Hair follicular keratinocyte (primary cell): ENCODE data around the gene SETDB1. TPM values are rescaled to one million over a fixed set of nuclear protein-coding genes. Genes with fewer than 3 reads are reported as not detected.

Experiments
- total RNA-seq: library from RNA; depleted of rRNA; stranded (reverse); fragments of >200 nt; gene quantifications from 2 replicates; pipeline ENCODE4 v1.2.3, GENCODE V29; 2015

Gene SETDB1
- 18.8 and 28.3 TPM in 2 replicates for total RNA-seq

DNA sequence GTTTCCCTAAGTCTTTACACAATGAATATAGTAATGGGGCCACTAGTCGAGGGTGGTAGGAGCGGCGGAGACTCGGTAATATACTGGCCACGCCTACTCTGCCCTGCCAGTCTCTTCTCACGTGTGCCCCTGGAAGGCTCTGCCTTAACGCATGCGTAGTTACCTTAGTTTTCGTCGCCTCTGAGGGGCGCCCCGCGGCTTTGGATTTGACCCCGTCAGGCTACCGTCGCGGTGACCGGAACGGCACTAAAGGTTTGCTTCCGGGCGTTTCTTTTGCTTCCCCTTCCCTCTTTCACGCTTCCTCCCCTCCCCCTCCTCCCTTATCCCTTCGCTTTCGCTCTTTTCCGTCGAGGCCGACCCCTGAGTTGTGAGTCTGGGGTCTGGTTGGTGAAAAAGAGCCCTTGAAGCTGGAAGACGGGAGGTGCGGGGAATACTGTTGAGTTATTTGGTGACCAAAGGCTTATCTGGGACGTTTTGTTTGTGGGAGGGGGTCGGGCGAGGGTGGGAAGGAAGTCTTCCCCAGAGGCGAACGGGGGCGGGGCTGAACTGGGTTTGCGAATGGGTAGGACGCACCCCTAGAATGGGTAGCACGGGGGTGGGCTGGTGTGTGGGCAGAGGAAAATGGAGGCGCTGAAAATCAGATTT is at the start of gene SETDB1:
SETDB1 (plus strand) TSS at position 267 of the 645 bp plus-strand sequence. CDS start 1,352 bp downstream, outside the sequence.

DNA sequence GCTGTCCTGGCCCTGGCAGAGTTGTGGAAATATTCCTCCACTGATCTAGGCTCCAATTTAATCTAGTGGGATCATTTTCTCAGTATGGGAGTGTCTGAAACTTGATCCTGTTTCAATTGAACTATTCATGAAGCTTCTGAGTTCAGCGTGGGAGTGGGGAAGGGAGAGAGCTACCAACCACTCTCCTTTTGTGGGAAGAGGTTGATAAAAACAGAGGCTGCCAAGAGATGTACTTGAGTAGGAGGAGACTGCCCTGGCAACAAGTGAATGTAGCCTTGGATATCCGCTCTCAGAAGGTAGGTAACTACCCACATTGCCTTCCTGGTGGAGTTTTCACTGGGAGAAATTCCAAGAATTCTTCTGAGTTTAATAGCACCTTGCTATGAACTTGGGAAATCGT is 39.1 kb upstream of the SETDB1 start, which contains the start of gene CTXND2:
CTXND2 (plus strand) TSS at position 119 of the 400 bp plus-strand sequence. CDS start 25,179 bp downstream, outside the sequence.

GRCh38 chr1:150974580-150975478 is 48.7 kb downstream of the SETDB1 start, which contains the start of gene CERS2:
Gene CERS2 (minus strand): TSS chr1:150974835. CDS start chr1:150969090, 5,745 bp downstream.

GRCh38 chr1:150981805-150982712 is 55.9 kb downstream of the SETDB1 start, which contains the start of gene ANXA9:
Gene ANXA9 (plus strand): TSS chr1:150982292. CDS start chr1:150983106, 814 bp downstream.

DNA sequence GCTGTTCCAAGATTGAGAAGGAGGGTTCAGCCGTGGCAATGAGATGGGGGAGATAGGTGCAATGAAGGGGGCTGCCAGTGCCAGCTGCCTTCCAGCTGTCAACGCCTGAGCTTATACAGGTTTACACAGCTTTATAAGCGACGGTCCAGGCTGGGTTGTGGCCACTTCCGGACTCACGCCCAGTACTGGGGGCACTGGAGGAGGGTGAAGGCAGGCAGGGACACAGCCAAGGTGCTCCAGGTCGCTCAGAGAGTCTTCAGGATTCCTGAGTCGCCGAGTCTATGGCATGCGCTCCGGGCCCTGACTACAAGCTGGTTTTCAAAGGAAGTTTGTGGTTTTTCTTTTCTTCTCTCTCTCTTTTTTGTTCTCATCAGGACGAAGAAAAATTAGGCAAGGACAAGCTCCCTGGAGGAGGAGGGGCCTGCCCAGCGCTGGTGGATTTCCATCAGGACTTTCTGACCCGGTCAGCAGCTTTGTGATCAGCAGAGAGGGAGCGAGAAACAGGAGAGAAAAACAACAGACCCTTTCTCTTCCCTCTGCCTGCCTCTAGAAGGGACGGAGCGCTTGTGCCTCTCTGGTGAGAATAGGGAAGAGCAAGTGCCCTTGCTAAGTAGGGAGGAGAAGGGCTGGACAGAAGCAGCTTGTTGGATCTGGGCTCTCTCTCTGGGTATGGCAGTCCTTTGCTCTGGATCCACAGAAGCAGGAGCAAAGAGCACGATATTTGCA is 80.3 kb downstream of the SETDB1 start, which contains the start of gene MINDY1:
MINDY1 (minus strand) TSS at position 576 of the 726 bp plus-strand sequence. CDS start 4,285 bp downstream, outside the sequence.

DNA sequence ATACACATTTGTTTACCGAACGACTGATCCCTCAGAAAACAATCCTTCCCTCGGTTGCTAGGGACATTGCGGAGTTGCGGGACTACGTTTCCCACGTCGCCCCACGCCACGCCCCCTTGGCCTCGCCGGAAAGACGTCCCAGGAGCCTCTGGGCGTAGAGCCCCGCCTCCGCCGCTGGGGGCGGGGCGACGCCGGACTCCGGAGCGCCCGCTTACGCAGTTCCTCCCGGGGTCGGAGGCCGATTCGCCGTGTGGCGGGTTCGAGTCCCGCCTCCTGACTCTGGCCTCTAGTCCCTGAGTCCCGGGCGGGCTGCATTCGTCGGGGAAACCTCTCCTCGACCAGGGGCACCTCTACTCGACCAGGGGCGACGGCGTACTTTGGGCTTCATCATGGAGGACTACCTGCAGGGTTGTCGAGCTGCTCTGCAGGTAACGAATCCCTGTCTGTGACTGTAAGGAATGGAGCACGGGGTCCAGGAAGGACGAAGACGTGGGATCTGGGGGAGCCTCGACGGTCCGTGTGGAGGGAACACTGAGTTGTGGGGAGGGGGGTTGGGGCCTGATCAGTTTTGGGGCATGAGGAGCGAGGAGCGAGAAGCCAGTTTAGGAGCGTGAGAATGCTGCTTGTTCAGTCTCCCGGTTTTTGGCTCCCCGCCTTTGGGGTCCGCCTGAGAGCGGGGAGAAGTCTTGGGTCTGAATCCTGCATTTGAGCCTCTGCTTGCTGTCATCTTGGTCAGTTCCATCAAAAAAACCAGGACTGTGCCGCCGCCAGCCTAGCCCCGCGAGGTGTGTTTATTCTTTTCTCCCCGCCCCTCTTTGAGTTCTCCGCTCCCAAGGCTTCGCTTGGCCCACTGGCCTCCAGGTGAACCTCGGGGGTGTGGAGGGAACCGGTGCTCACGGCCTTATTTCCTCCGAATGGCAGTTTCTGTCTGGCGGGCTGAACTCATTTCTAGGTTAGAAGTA is 82.4 kb downstream of the SETDB1 start, which contains the start of gene PRUNE1:
PRUNE1 (plus strand) TSS at position 206 of the 962 bp plus-strand sequence; CDS start at position 390, 184 bp downstream.

Other genes starting within 250 kb of the SETDB1 start
- gene GOLPH3L, start 229.2 kb upstream of the SETDB1 start, total RNA-seq: 13.9 and 17.6 TPM in 2 replicates
- gene HORMAD1, start 205.5 kb upstream of the SETDB1 start, total RNA-seq: not detected in 2 replicates
- 3.0 and 3.9 TPM in 2 replicates for gene CTSS, start 160.6 kb upstream of the SETDB1 start, total RNA-seq
- 72.9 and 111 TPM in 2 replicates for gene CTSK, start 118.1 kb upstream of the SETDB1 start, total RNA-seq
- 16.7 and 19.4 TPM in 2 replicates for gene ARNT, start 49.8 kb upstream of the SETDB1 start, total RNA-seq
- not detected in 2 replicates for gene CTXND2, start 39.2 kb upstream of the SETDB1 start, total RNA-seq
- 111 and 112 TPM in 2 replicates for gene CERS2, start 48.5 kb downstream of the SETDB1 start, total RNA-seq
- 0.31 and 0.61 TPM in 2 replicates for gene ANXA9, start 55.9 kb downstream of the SETDB1 start, total RNA-seq
- gene MINDY1, start 80.5 kb downstream of the SETDB1 start, total RNA-seq: 8.8 and 12.7 TPM in 2 replicates
- 11.5 and 18.2 TPM in 2 replicates for gene PRUNE1, start 82.1 kb downstream of the SETDB1 start, total RNA-seq
- 1.2 and 7.6 TPM in 2 replicates for gene BNIPL, start 110.2 kb downstream of the SETDB1 start, total RNA-seq
- 0.94 and 1.7 TPM in 2 replicates for gene C1orf56, start 121.4 kb downstream of the SETDB1 start, total RNA-seq
- 87.9 and 97.3 TPM in 2 replicates for gene CDC42SE1, start 133.3 kb downstream of the SETDB1 start, total RNA-seq
- 9.3 and 9.6 TPM in 2 replicates for gene MLLT11, start 134.0 kb downstream of the SETDB1 start, total RNA-seq
- 7.7 and 9.2 TPM in 2 replicates for gene GABPB2, start 144.4 kb downstream of the SETDB1 start, total RNA-seq
- gene SEMA6C, start 220.3 kb downstream of the SETDB1 start, total RNA-seq: 0.47 and 0.84 TPM in 2 replicates
- not detected in 2 replicates for gene TNFAIP8L2, start 230.3 kb downstream of the SETDB1 start, total RNA-seq
- gene LYSMD1, start 239.5 kb downstream of the SETDB1 start, total RNA-seq: 6.0 and 6.5 TPM in 2 replicates
- 23.0 and 39.4 TPM in 2 replicates for gene SCNM1, start 239.8 kb downstream of the SETDB1 start, total RNA-seq
- 1.2 TPM in 1 of 2 replicates, not detected in the other for gene TMOD4, start 249.6 kb downstream of the SETDB1 start, total RNA-seq